H1 (cell line): ENCODE data around the gene APBA2. TPM values are rescaled to one million over a fixed set of nuclear protein-coding genes. Genes with fewer than 3 reads are reported as not detected.

Experiments used
- CTCF ChIA-PET: fragments of 300-600 bp; sonication (Branson Sonifier 250); formaldehyde crosslinking; loops from one replicate; lab custom pipeline; 2021; ENCODE audit not compliant: partially characterized antibody; lab: Charles Lee
- POLR2A ChIA-PET: fragments of 300-600 bp; sonication (Branson Sonifier 250); formaldehyde crosslinking; loops from one replicate; lab custom pipeline; 2021; ENCODE audit warnings: inconsistent platforms; ENCODE audit not compliant: partially characterized antibody; lab: Charles Lee
- DNase-seq, 2 experiments: peaks; one replicate each; pipeline versions ENCODE4 v3.0.0 to v3.0.0-alpha.2; 2010 to 2022; ENCODE audit warnings: low spot score in 2 of 2, low read depth in 1 of 2, mixed read lengths in 1 of 2
- FAIRE-seq: peaks from 2 replicates; lab custom pipeline; 2011; peaks lifted over from hg19 to GRCh38; lab: Jason Lieb, UNC
- H2AFZ ChIP-seq: 2 replicates; pipeline ENCODE4 v1.8.1; 2012; ENCODE audit warnings: low read length, inconsistent platforms
- H2AK5ac ChIP-seq: 2 replicates; pipeline ENCODE4 v1.6.1; 2013; ENCODE audit warnings: low read depth, low read length
- H2BK120ac ChIP-seq: replicated peaks from 2 replicates; pipeline ENCODE3; 2013; ENCODE audit warnings: low read depth, low read length, inconsistent platforms
- H2BK12ac ChIP-seq: 2 replicates; pipeline ENCODE4 v1.6.1; 2013; ENCODE audit warnings: low read depth, low read length
- H2BK15ac ChIP-seq: 2 replicates; pipeline ENCODE4 v1.6.1; 2013; ENCODE audit warnings: low read length
- H2BK20ac ChIP-seq: 2 replicates; pipeline ENCODE4 v1.6.1; 2013; ENCODE audit warnings: low read length
- H2BK5ac ChIP-seq: 2 replicates; pipeline ENCODE4 v1.6.1; 2013; ENCODE audit warnings: low read depth, low read length
- H3K14ac ChIP-seq: 2 replicates; pipeline ENCODE4 v1.6.1; 2013; ENCODE audit warnings: inconsistent platforms; ENCODE audit not compliant: insufficient read length
- H3K18ac ChIP-seq: 2 replicates; pipeline ENCODE4 v1.6.1; 2013; ENCODE audit warnings: low read length; ENCODE audit errors: extremely low read depth
- H3K23ac ChIP-seq: 2 replicates; pipeline ENCODE4 v1.6.1; 2013; ENCODE audit warnings: inconsistent platforms; ENCODE audit not compliant: insufficient read length
- H3K23me2 ChIP-seq: 2 replicates; pipeline ENCODE4 v1.6.1; 2013; ENCODE audit warnings: low read depth, low read length
- H3K27ac ChIP-seq: 2 replicates; pipeline ENCODE4 v1.6.1; 2011; ENCODE audit warnings: low read depth, low read length, inconsistent platforms
- H3K27me3 ChIP-seq, 4 experiments: replicated peaks in 1 of 4; 1 replicate in 1 of 4; 2 replicates in 3 of 4; pipeline versions ENCODE4 v1.6.1 to v1.8.1; 2011 to 2013; ENCODE audit warnings: low read length in 3 of 4, mild to moderate bottlenecking in 3 of 4, inconsistent platforms in 2 of 4, mixed read lengths in 2 of 4, moderate library complexity in 1 of 4; ENCODE audit not compliant: control insufficient read depth in 3 of 4, insufficient read depth in 3 of 4; ENCODE audit errors: extremely low read depth in 1 of 4
- H3K36me3 ChIP-seq, 4 experiments: 2 replicates each; pipeline versions ENCODE4 v1.6.1 to v1.8.1; 2011 to 2013; ENCODE audit warnings: mild to moderate bottlenecking in 4 of 4, low read length in 3 of 4, moderate library complexity in 2 of 4, control low read depth in 1 of 4, inconsistent platforms in 1 of 4; ENCODE audit not compliant: insufficient read depth in 4 of 4, control insufficient read depth in 2 of 4
- H3K4ac ChIP-seq: replicated peaks from 2 replicates; pipeline ENCODE3; 2013; ENCODE audit warnings: low read length, low read depth, mixed read lengths, inconsistent platforms; ENCODE audit not compliant: insufficient read length
- H3K4me1 ChIP-seq, 4 experiments: replicated peaks in 1 of 4; 1 replicate in 1 of 4; 2 replicates in 3 of 4; pipeline versions ENCODE4 v1.6.1 to v1.8.1; 2011 to 2013; ENCODE audit warnings: low read length in 3 of 4, inconsistent platforms in 2 of 4, mixed read lengths in 1 of 4; ENCODE audit not compliant: insufficient read depth in 4 of 4, control insufficient read depth in 3 of 4
- H3K4me2 ChIP-seq, 2 experiments: 2 replicates each; pipeline versions ENCODE4 v1.6.1 to v1.8.1; 2011 to 2013; ENCODE audit warnings: low read depth in 2 of 2, low read length in 2 of 2, control low read depth in 1 of 2, inconsistent platforms in 1 of 2, mild to moderate bottlenecking in 1 of 2; ENCODE audit not compliant: insufficient read depth in 1 of 2
- H3K4me3 ChIP-seq, 4 experiments: fragments of 200-600, 300-600 bp in 1 of 4; sonication (generic), shearing (Covaris generic), sonication (Bioruptor Twin) in 1 of 4; 2 replicates each; pipeline versions ENCODE4 v1.5.1 to v1.8.1; 2011 to 2016; ENCODE audit warnings: low read length in 4 of 4, low read depth in 3 of 4, control low read depth in 2 of 4, inconsistent platforms in 2 of 4, mild to moderate bottlenecking in 2 of 4, mixed read lengths in 1 of 4, moderate library complexity in 1 of 4; ENCODE audit not compliant: insufficient read depth in 2 of 4; ENCODE audit errors: extremely low read depth in 1 of 4
- H3K56ac ChIP-seq: replicated peaks from 2 replicates; pipeline ENCODE3; 2013; ENCODE audit warnings: low read depth, mild to moderate bottlenecking, mixed read lengths, low read length, inconsistent platforms; ENCODE audit not compliant: insufficient read length
- H3K79me1 ChIP-seq: 2 replicates; pipeline ENCODE4 v1.6.1; 2013; ENCODE audit warnings: low read depth, low read length, control low read depth
- H3K79me2 ChIP-seq, 2 experiments: 2 replicates each; pipeline versions ENCODE4 v1.6.1 to v1.8.1; 2012 to 2013; ENCODE audit warnings: low read length in 2 of 2, mild to moderate bottlenecking in 2 of 2, inconsistent platforms in 1 of 2; ENCODE audit not compliant: insufficient read depth in 2 of 2, control insufficient read depth in 1 of 2
- H3K9ac ChIP-seq, 4 experiments: replicated peaks in 1 of 4; 1 replicate in 1 of 4; 2 replicates in 3 of 4; pipeline versions ENCODE4 v1.6.1 to v1.8.1; 2011 to 2013; ENCODE audit warnings: low read depth in 3 of 4, low read length in 3 of 4, control low read depth in 2 of 4, mild to moderate bottlenecking in 2 of 4, moderate library complexity in 2 of 4, inconsistent platforms in 1 of 4; ENCODE audit errors: extremely low read depth in 1 of 4
- H3K9me3 ChIP-seq, 2 experiments: 2 replicates each; pipeline versions ENCODE4 v1.6.1 to v1.8.1; 2012 to 2013; ENCODE audit warnings: mild to moderate bottlenecking in 2 of 2, moderate library complexity in 2 of 2, control low read depth in 1 of 2, inconsistent platforms in 1 of 2, low read depth in 1 of 2, low read length in 1 of 2, mixed read lengths in 1 of 2; ENCODE audit not compliant: insufficient read depth in 2 of 2
- H4K20me1 ChIP-seq, 2 experiments: replicated peaks in 1 of 2; 2 replicates each; pipeline versions ENCODE3 to v1.8.1; 2011 to 2013; ENCODE audit warnings: inconsistent platforms in 2 of 2, low read length in 2 of 2, mild to moderate bottlenecking in 1 of 2; ENCODE audit not compliant: insufficient read depth in 2 of 2, control insufficient read depth in 1 of 2
- H4K5ac ChIP-seq: 2 replicates; pipeline ENCODE4 v1.6.1; 2013; ENCODE audit warnings: low read length, low read depth, mixed read lengths, inconsistent platforms; ENCODE audit not compliant: insufficient read length
- H4K8ac ChIP-seq: 2 replicates; pipeline ENCODE4 v1.8.0; 2013; ENCODE audit warnings: mild to moderate bottlenecking, moderate library complexity, low read length, inconsistent platforms; ENCODE audit not compliant: insufficient read depth; ENCODE audit errors: extremely low read depth
- H4K91ac ChIP-seq: replicated peaks from 2 replicates; pipeline ENCODE3; 2013; ENCODE audit warnings: low read length, mixed read lengths, inconsistent platforms; ENCODE audit not compliant: insufficient read length
- CBX5 ChIP-seq: fragments of 300-800, 300-1000 bp; sonication (generic); IDR thresholded peaks from 2 replicates; pipeline ENCODE4 v1.7.1; 2016; ENCODE audit warnings: antibody characterized with exemption, low read length, low read depth
- CREB1 ChIP-seq: IDR thresholded peaks from 2 replicates; pipeline ENCODE4 v1.6.1; 2012; ENCODE audit warnings: inconsistent platforms
- KDM5A ChIP-seq: fragments of 200-600 bp; IDR thresholded peaks from 2 replicates; pipeline ENCODE4 v1.7.1; 2012; ENCODE audit warnings: mild to moderate bottlenecking, low read length, inconsistent platforms, mixed read lengths
- POLR2A ChIP-seq, 2 experiments: IDR thresholded peaks; 1 replicate in 1 of 2; 2 replicates in 1 of 2; pipeline ENCODE4 v1.6.1; 2011; ENCODE audit warnings: low read depth in 2 of 2, low read length in 2 of 2, mild to moderate bottlenecking in 2 of 2; ENCODE audit errors: control extremely low read depth in 1 of 2
- RBBP5 ChIP-seq: IDR thresholded peaks from 2 replicates; pipeline ENCODE4 v1.7.1; 2012; ENCODE audit warnings: low read depth, mild to moderate bottlenecking, inconsistent platforms, low read length, moderate library complexity, borderline replicate concordance
- SIN3A ChIP-seq, 2 experiments: IDR thresholded peaks in 1 of 2; conservative IDR thresholded peaks in 1 of 2; 2 replicates each; pipeline ENCODE4 v1.6.1; 2011 to 2012; ENCODE audit warnings: low read length in 2 of 2, improper control_type of control experiment in 1 of 2, low read depth in 1 of 2, mild to moderate bottlenecking in 1 of 2
- SIX5 ChIP-seq: IDR thresholded peaks from 2 replicates; pipeline ENCODE4 v1.6.1; 2011; ENCODE audit warnings: mild to moderate bottlenecking, low read depth, low read length
- TAF1 ChIP-seq: IDR thresholded peaks from 2 replicates; pipeline ENCODE4 v1.6.1; 2011; ENCODE audit warnings: mild to moderate bottlenecking, low read depth, low read length
- ZNF274 ChIP-seq: IDR thresholded peaks from 2 replicates; pipeline ENCODE4 v1.7.0; 2012; ENCODE audit warnings: low read length, borderline replicate concordance; ENCODE audit errors: extremely low read depth
- WGBS, 2 experiments: shearing (Covaris generic) in 1 of 2; methylation state at CpG; one replicate each; pipeline versions ENCODE4 v1.1.6 to v1.1.7; 2013 to 2015; ENCODE audit warnings: low lambda C conversion rate in 2 of 2, mixed read lengths in 2 of 2, inconsistent platforms in 1 of 2, low coverage in 1 of 2, missing lambda C conversion rate in 1 of 2; ENCODE audit not compliant: insufficient replicate concordance in 2 of 2, insufficient coverage in 1 of 2, insufficient read length in 1 of 2; ENCODE audit errors: extremely low coverage in 1 of 2, missing lambda C conversion rate in 1 of 2; 5-methylcytosine and 5-hydroxymethylcytosine counted together
- polyA plus RNA-seq, 7 experiments: library from polyadenylated mRNA; depleted of rRNA in 3 of 7; stranded (reverse) in 5 of 7; unstranded in 2 of 7; fragments of >200 nt in 5 of 7; fragments of 200-250 nt in 2 of 7; gene quantifications; 1 replicate in 5 of 7; 2 replicates in 1 of 7; 4 replicates in 1 of 7; pipeline versions ENCODE4 v1.2.1 to v1.2.3, GENCODE V29; 2011 to 2013; ENCODE audit warnings: missing spikeins in 2 of 7, mixed read lengths in 2 of 7
- total RNA-seq: library from RNA; stranded (reverse); fragmentation: NEBNext Ultra II Directional; extraction: Animal tissue kit (Norgen Biotek cat#: 25700); gene quantifications from 2 replicates; pipeline ENCODE4 v1.2.1, GENCODE V29; 2021
- TF ChIP-seq, protein P1 (sequence below): IDR thresholded peaks from 2 replicates; pipeline ENCODE4 v1.6.1; 2012; ENCODE audit warnings: low read length, inconsistent platforms

The APBA2 gene
- total and polyA plus RNA-seq, 2 of the 8 experiments (the other 6 are each of a cell fraction or from before 2014, with no cell fraction given): 15.5 to 19.0 TPM

DNA sequence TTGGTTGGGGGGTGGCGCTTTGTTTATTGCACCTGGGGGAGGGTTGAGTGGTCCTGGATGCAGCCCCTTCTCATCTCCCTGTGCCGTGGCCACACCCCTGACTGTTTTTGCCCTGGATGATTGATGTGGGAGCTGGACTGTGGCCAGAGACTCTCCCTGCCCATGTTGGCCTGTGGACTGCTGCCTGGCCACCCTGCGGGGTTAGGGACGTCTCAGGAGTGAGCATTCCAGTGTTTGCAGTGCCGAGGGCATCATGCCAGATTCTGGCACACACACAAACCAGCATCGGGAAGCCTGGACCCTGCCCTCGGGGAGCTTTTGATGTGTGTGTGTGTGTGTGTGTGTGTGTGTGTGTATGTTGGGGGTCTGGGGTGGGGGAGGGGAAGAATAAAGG, 15.8 kb downstream of the APBA2 start:
- Histone ChIP-seq H2BK12ac (no peak overlapping the region), H2BK20ac (no peak overlapping the region), H3K27ac (no peak overlapping the region), H3K4me2 (no peak overlapping the region), H4K20me1 (no peaks in the 10 kb centered on the region), H3K27me3 (no peaks in the 10 kb centered on the region), H3K23ac (no peak overlapping the region)
- CTCF ChIA-PET: interaction anchor here (1.1 to 5.5 kb wide), 6 partner anchors 11 to 188 kb away, joined by 3 to 51 read pairs (median 6); no protein-coding TSS in a partner anchor
- TF ChIP-seq CREB1 (no peak), TAF1 (no peak), RBBP5 (no peak), POLR2A (IDR thresholded peaks at IDR 0.05; ENCODE audit: control extremely low read depth in 1 of 2, low read depth in 2 of 2, low read length in 2 of 2) (no peak), CBX5 (no peak), ZNF274 (no peak), KDM5A (no peak), SIN3A (conservative IDR thresholded peaks at IDR 0.05 in 1 of 2, IDR thresholded peaks at IDR 0.05 in 1 of 2; ENCODE audit: low read depth in 1 of 2, low read length in 2 of 2) (no peak), SIX5 (no peak)
- TF ChIP-seq, protein P1, sequence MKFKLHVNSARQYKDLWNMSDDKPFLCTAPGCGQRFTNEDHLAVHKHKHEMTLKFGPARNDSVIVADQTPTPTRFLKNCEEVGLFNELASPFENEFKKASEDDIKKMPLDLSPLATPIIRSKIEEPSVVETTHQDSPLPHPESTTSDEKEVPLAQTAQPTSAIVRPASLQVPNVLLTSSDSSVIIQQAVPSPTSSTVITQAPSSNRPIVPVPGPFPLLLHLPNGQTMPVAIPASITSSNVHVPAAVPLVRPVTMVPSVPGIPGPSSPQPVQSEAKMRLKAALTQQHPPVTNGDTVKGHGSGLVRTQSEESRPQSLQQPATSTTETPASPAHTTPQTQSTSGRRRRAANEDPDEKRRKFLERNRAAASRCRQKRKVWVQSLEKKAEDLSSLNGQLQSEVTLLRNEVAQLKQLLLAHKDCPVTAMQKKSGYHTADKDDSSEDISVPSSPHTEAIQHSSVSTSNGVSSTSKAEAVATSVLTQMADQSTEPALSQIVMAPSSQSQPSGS: no peak
- TF ChIP-seq, all 59 proteins: peak for 0
- Histone ChIP-seq H2AK5ac (no peak overlapping the region), H4K8ac (no peak overlapping the region), H3K56ac (no peak overlapping the region), H2BK5ac (no peak overlapping the region), H3K79me1 (peaks cover 2% of the 10 kb centered on the region; the same call in 1 of the 2 replicates), H3K79me2 (no peaks in the 10 kb centered on the region), H3K23me2 (no peaks in the 10 kb centered on the region), H2AFZ (no peak overlapping the region), H3K4me1 (no peaks in the 10 kb centered on the region; a peak in 2 of 7 replicates), H4K91ac (no peak overlapping the region), H3K9ac (no peak overlapping the region), H3K14ac (no peak overlapping the region), H3K4me3 (no peak overlapping the region), H2BK120ac (no peak overlapping the region), H4K5ac (no peak overlapping the region), H3K9me3 (peaks cover 6 to 8% of the 10 kb centered on the region in 2 experiments; a peak in 3 of 4 replicates), H2BK15ac (no peak overlapping the region), H3K18ac (no peak overlapping the region), H3K4ac (no peak overlapping the region), H3K36me3 (no peaks in the 10 kb centered on the region)
- no peak for FAIRE-seq
- POLR2A ChIA-PET: no interaction called here
- DNase-seq: no peak
- 97% methylated on average over 7 of the region's 7 CpGs; no CpG with 5 or more reads in 1 of the 2 experiments for WGBS, 2 experiments
